Fibroblast of pulmonary artery (primary cell): ENCODE results near the gene SBF2.
A peak's percentile ranks its signal among the peaks of the same experiment; 100 is the strongest.
"Not testable (repeated sequence)": the region's sequence is repeated elsewhere in the genome, so short reads cannot be mapped to it uniquely, and the experiment has no call there.

Source experiments
- DNase-seq: peaks from one replicate; pipeline ENCODE4 v3.0.0-alpha.2; 2010; ENCODE audit warnings: low read depth
- H3K4me3 ChIP-seq: replicated peaks from 2 replicates; pipeline ENCODE4 v1.5.1; 2011; ENCODE audit warnings: low read depth, mild to moderate bottlenecking, control low read depth, low read length, moderate library complexity
- CTCF ChIP-seq: IDR thresholded peaks from 2 replicates; pipeline ENCODE4 v1.5.1; 2011; ENCODE audit warnings: mild to moderate bottlenecking, control low read depth, low read length, inconsistent platforms; ENCODE audit errors: missing control alignments

SBF2 gene

GRCh38 chr11:10149553-10149952 lies 144.5 kb downstream of the SBF2 start:
- no peak overlapping the region for H3K4me3 ChIP-seq
- DNase-seq, result no peak
- TF ChIP-seq CTCF, result no peak

GRCh38 chr11:10147195-10147594 lies 146.8 kb downstream of the SBF2 start:
- no peak for DNase-seq
- no peak for TF ChIP-seq CTCF
- no peak overlapping the region for H3K4me3 ChIP-seq

- no peak overlapping the region for H3K4me3 ChIP-seq
- no peak for TF ChIP-seq CTCF
- DNase-seq, result no peak
These were observed 149.1 kb downstream of the SBF2 start for GRCh38 chr11:10144954-10145353.

GRCh38 chr11:10139656-10140055 lies 154.4 kb downstream of the SBF2 start:
- no peak overlapping the region for H3K4me3 ChIP-seq
- no peak for TF ChIP-seq CTCF
- peak; percentile 84 for DNase-seq

GRCh38 chr11:10139143-10139542 lies 154.9 kb downstream of the SBF2 start:
- H3K4me3 ChIP-seq, result no peak overlapping the region
- no peak for DNase-seq
- TF ChIP-seq CTCF, result no peak

DNA sequence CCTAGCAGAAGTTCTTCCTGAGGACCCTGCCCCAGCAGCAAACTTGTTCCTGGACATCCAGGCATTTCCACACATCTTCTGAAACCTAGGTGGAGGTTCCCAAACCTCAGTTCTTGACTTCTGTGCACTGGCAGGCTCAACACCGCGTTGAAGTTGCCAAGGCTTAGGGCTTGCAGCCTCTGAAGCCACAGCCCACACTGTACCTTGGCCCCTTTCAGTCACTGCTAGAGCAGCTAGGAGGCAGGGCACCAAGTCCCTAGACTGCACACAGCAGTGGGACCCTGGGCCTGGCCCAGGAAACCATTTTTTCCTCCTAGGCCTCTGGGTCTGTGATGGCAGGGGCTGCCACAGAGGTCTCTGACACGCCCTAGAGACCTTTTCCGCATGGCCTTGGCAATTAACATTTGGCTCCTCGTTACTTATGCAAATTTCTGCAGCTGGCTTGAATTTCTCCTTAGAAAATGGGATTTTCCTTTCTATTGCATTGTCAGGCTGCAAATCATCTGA lies 159.0 kb downstream of the SBF2 start:
- no peak overlapping the region for H3K4me3 ChIP-seq
- no peak for DNase-seq
- no peak for TF ChIP-seq CTCF

- not testable (repeated sequence) for H3K4me3 ChIP-seq, DNase-seq
These were observed 159.8 kb downstream of the SBF2 start for GRCh38 chr11:10134226-10134625.

- DNase-seq, H3K4me3 ChIP-seq: not testable (repeated sequence)
These were observed 160.8 kb downstream of the SBF2 start for GRCh38 chr11:10133251-10133650.
